HepG2 (cell line): Measurements from ENCODE around the gene SHISA7. TPM values are rescaled to one million over a fixed set of nuclear protein-coding genes. Genes with fewer than 3 reads are reported as not detected.

Experiments used
- BRCA1 ChIP-seq: sonication (generic); formaldehyde crosslinking; IDR thresholded peaks from 2 replicates; pipeline ENCODE4 v1.4.0; 2020; ENCODE audit warnings: missing genetic modification reagents
- FOSL1 ChIP-seq: sonication (generic); formaldehyde crosslinking; IDR thresholded peaks from 2 replicates; pipeline ENCODE4 v1.9.0; 2021; ENCODE audit warnings: missing genetic modification reagents, borderline replicate concordance
- MAZ ChIP-seq, 2 experiments: sonication (generic) in 1 of 2; formaldehyde crosslinking in 1 of 2; IDR thresholded peaks; 2 replicates each; pipeline versions ENCODE4 v1.5.0 to v1.6.1; 2012 to 2020; ENCODE audit warnings: low read depth in 2 of 2, mild to moderate bottlenecking in 2 of 2, borderline replicate concordance in 1 of 2, improper control_type of control experiment in 1 of 2, low read length in 1 of 2, missing genetic modification reagents in 1 of 2, moderate library complexity in 1 of 2
- MEIS1 ChIP-seq: sonication (generic); formaldehyde crosslinking; IDR thresholded peaks from 2 replicates; pipeline ENCODE4 v1.9.0; 2021; ENCODE audit warnings: mild to moderate bottlenecking, missing genetic modification reagents, moderate library complexity, borderline replicate concordance
- NFYB ChIP-seq: sonication (generic); formaldehyde crosslinking; IDR thresholded peaks from 2 replicates; pipeline ENCODE4 v1.4.0; 2020; ENCODE audit warnings: missing genetic modification reagents
- RFXAP ChIP-seq: sonication (generic); formaldehyde crosslinking; IDR thresholded peaks from 2 replicates; pipeline ENCODE4 v1.4.0; 2020; ENCODE audit warnings: missing genetic modification reagents, borderline replicate concordance
- SALL1 ChIP-seq: sonication (generic); formaldehyde crosslinking; IDR thresholded peaks from 2 replicates; pipeline ENCODE4 v1.8.0; 2022; ENCODE audit warnings: mild to moderate bottlenecking, missing genetic modification reagents
- ZFAT ChIP-seq: sonication (generic); formaldehyde crosslinking; conservative IDR thresholded peaks from 2 replicates; pipeline ENCODE4 v1.8.1; 2023; ENCODE audit warnings: missing genetic modification reagents, inconsistent platforms
- ZFP90 ChIP-seq: sonication (generic); formaldehyde crosslinking; IDR thresholded peaks from 2 replicates; pipeline ENCODE4 v1.8.0; 2022; ENCODE audit warnings: missing genetic modification reagents, mild to moderate bottlenecking, inconsistent platforms, borderline replicate concordance
- ZNF225 ChIP-seq: sonication (generic); formaldehyde crosslinking; IDR thresholded peaks from 2 replicates; pipeline ENCODE4 v1.4.0; 2020; ENCODE audit warnings: mild to moderate bottlenecking, missing genetic modification reagents
- ZNF670 ChIP-seq: sonication (generic); formaldehyde crosslinking; IDR thresholded peaks from 2 replicates; pipeline ENCODE4 v1.8.0; 2022; ENCODE audit warnings: mild to moderate bottlenecking, missing genetic modification reagents, borderline replicate concordance
- ZNF766 ChIP-seq: sonication (generic); formaldehyde crosslinking; IDR thresholded peaks from 2 replicates; pipeline ENCODE4 v1.5.0; 2020; ENCODE audit warnings: missing genetic modification reagents, borderline replicate concordance
- polyA plus RNA-seq, 8 experiments: library from polyadenylated mRNA; depleted of rRNA in 3 of 8; stranded (reverse) in 7 of 8; unstranded in 1 of 8; fragments of >200 nt; fragmentation: Illumina TruSeq in 4 of 8; extraction: Trizol in 4 of 8; gene quantifications; 2 replicates each; pipeline versions ENCODE4 v1.2.1 to v1.2.3, GENCODE V29; 2011 to 2016; ENCODE audit warnings: low read depth in 4 of 8, missing spikeins in 1 of 8, mixed read lengths in 1 of 8; ENCODE audit not compliant: insufficient read depth in 1 of 8
- total RNA-seq, 5 experiments: library from RNA; depleted of rRNA; stranded (reverse); fragments of >200 nt; fragmentation: Illumina TruSeq; extraction: Trizol; gene quantifications; 2 replicates each; pipeline ENCODE4 v1.2.3, GENCODE V29; 2016; ENCODE audit warnings: low read depth in 1 of 5
- TF ChIP-seq, protein P1 (sequence below), 2 experiments: fragments of 450-650 bp in 1 of 2; sonication (generic) in 1 of 2; formaldehyde crosslinking in 1 of 2; IDR thresholded peaks; 2 replicates each; pipeline versions ENCODE4 v1.6.1 to v1.8.0; 2016 to 2022; ENCODE audit warnings: antibody characterized with exemption in 1 of 2, mild to moderate bottlenecking in 1 of 2, missing genetic modification reagents in 1 of 2
- TF ChIP-seq, protein P2 (sequence below): sonication (generic); formaldehyde crosslinking; IDR thresholded peaks from 2 replicates; pipeline ENCODE4 v1.4.0; 2020; ENCODE audit warnings: mild to moderate bottlenecking, missing genetic modification reagents

Gene SHISA7
- total and polyA plus RNA-seq, 2 of the 13 experiments (the other 11 are each of a cell fraction or from before 2014, with no cell fraction given): not detected

DNA sequence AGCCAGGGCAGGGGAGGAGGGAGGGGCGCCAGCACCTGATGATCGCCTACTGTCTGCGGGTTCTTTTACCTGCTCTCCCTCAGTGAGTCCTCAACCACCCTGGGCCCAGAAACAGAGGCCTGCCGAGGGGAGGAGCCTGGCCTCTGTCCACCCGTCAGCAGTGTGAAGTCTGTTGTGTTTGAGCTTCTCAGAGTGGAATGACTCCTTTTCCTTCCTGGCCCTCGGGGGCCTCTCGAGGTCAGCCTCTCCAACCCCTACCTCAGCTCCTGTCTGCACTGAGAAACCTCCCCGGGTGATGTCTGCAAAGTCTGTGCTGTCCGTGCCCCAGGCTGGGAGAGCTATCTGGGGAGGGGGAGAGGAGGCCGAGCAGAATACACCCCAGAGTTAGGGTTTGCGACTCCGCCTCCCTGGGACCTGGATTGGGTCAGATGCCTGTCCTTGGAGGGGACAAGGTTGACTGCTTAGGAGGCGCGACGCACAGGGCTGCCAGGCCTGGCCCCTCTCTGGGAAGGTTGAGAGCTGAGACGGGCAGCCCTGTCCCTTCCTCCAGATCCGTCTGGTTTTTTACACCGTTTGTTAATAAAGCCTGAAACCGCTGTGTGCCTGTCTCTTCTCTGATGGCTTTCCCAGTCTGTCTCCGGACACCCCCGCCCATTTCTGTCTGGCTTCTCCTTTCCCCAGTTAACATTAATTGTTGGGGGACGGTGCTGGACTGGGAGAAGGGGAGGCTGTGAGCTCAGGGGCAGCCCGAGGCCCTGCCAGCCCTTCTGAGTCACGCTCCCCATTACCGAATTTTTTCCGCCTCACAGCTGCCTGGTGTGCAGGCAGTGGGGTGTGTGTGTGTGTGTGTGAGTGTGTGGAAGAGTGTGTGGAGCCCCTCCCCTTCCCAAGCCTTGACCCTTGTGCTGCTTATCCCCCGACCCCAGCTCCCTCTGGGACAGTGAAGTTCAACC lies 44.1 kb upstream of the SHISA7 start (continued):
- TF ChIP-seq, protein P1, sequence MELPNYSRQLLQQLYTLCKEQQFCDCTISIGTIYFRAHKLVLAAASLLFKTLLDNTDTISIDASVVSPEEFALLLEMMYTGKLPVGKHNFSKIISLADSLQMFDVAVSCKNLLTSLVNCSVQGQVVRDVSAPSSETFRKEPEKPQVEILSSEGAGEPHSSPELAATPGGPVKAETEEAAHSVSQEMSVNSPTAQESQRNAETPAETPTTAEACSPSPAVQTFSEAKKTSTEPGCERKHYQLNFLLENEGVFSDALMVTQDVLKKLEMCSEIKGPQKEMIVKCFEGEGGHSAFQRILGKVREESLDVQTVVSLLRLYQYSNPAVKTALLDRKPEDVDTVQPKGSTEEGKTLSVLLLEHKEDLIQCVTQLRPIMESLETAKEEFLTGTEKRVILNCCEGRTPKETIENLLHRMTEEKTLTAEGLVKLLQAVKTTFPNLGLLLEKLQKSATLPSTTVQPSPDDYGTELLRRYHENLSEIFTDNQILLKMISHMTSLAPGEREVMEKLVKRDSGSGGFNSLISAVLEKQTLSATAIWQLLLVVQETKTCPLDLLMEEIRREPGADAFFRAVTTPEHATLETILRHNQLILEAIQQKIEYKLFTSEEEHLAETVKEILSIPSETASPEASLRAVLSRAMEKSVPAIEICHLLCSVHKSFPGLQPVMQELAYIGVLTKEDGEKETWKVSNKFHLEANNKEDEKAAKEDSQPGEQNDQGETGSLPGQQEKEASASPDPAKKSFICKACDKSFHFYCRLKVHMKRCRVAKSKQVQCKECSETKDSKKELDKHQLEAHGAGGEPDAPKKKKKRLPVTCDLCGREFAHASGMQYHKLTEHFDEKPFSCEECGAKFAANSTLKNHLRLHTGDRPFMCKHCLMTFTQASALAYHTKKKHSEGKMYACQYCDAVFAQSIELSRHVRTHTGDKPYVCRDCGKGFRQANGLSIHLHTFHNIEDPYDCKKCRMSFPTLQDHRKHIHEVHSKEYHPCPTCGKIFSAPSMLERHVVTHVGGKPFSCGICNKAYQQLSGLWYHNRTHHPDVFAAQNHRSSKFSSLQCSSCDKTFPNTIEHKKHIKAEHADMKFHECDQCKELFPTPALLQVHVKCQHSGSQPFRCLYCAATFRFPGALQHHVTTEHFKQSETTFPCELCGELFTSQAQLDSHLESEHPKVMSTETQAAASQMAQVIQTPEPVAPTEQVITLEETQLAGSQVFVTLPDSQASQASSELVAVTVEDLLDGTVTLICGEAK (IDR thresholded peaks at IDR 0.05): no peak
- TF ChIP-seq, protein P1 (CRISPR knock-in tag; IDR thresholded peaks at IDR 0.05): 0 out of 2 replicates have a peak, but pooled peaks have one; percentile 25
- no peak for TF ChIP-seq ZFP90 (CRISPR knock-in tag)
- TF ChIP-seq FOSL1 (CRISPR knock-in tag): no peak
- no peak for TF ChIP-seq MEIS1
- no peak for TF ChIP-seq ZFAT (CRISPR knock-in tag)
- no peak; the same call in 1 of the 2 replicates for TF ChIP-seq SALL1 (CRISPR knock-in tag)
- peak; percentile 59; the same call in 1 of the 2 replicates for TF ChIP-seq ZNF766 (CRISPR knock-in tag)
- 0 out of 2 replicates have a peak, but pooled peaks have one; percentile 12 for TF ChIP-seq NFYB (CRISPR knock-in tag)
- no peak for TF ChIP-seq BRCA1
- TF ChIP-seq ZNF670: no peak
- TF ChIP-seq MAZ (IDR thresholded peaks at IDR 0.05; ENCODE audit: borderline replicate concordance, low read depth, low read length): no peak
- 0 out of 2 replicates have a peak, but pooled peaks have one; percentile 23 for TF ChIP-seq MAZ (CRISPR knock-in tag; IDR thresholded peaks at IDR 0.05; ENCODE audit: low read depth)
- no peak for TF ChIP-seq RFXAP (CRISPR knock-in tag)
- no peak for TF ChIP-seq ZNF225
- TF ChIP-seq, protein P2, sequence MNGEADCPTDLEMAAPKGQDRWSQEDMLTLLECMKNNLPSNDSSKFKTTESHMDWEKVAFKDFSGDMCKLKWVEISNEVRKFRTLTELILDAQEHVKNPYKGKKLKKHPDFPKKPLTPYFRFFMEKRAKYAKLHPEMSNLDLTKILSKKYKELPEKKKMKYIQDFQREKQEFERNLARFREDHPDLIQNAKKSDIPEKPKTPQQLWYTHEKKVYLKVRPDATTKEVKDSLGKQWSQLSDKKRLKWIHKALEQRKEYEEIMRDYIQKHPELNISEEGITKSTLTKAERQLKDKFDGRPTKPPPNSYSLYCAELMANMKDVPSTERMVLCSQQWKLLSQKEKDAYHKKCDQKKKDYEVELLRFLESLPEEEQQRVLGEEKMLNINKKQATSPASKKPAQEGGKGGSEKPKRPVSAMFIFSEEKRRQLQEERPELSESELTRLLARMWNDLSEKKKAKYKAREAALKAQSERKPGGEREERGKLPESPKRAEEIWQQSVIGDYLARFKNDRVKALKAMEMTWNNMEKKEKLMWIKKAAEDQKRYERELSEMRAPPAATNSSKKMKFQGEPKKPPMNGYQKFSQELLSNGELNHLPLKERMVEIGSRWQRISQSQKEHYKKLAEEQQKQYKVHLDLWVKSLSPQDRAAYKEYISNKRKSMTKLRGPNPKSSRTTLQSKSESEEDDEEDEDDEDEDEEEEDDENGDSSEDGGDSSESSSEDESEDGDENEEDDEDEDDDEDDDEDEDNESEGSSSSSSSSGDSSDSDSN (CRISPR knock-in tag): peak; percentile 38; the same call in 1 of the 2 replicates
